Hematopoietic multipotent progenitor cell (in vitro differentiated cells): ENCODE results near the gene FAM20B. TPM values are rescaled to one million over a fixed set of nuclear protein-coding genes. Genes with fewer than 3 reads are reported as not detected.

ENCODE experiments used
- DNase-seq, 3 donors: peaks; one replicate each; pipeline ENCODE4 v3.0.0-alpha.2; 2011 to 2015; ENCODE audit warnings: low read depth in 2 of 3, low spot score in 2 of 3
- total RNA-seq: library from RNA; depleted of rRNA; stranded (reverse); fragments of >200 nt; gene quantifications from one replicate; pipeline ENCODE4 v1.2.3, GENCODE V29; 2012

FAM20B gene
- total RNA-seq, 1 donor = 14.5 TPM

GRCh38 chr1:179047636-179047997 is 21.9 kb downstream of the FAM20B start:
- DNase-seq = no peak

GRCh38 chr1:179048339-179049124 is 22.8 kb downstream of the FAM20B start:
- no peak for DNase-seq

DNA sequence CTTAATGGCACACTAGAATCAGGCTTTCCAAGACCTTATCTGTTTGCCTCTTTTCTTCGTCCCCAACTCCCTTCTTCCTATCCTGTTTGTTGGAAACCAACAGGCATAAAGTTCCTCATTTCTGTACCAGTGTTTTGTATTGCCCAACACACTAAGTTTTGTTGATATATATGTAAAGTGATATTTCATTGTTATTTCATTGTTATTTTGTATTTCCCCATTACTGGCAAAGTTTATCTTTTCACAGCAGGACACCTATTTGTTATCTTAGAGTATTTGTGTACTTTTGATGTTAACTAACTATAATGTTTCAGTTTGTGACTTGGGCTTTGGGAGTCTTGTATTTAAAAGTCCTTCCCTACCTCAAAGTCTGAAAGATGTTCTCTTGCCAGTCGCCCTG is 27.1 kb downstream of the FAM20B start:
- no peak for DNase-seq

DNA sequence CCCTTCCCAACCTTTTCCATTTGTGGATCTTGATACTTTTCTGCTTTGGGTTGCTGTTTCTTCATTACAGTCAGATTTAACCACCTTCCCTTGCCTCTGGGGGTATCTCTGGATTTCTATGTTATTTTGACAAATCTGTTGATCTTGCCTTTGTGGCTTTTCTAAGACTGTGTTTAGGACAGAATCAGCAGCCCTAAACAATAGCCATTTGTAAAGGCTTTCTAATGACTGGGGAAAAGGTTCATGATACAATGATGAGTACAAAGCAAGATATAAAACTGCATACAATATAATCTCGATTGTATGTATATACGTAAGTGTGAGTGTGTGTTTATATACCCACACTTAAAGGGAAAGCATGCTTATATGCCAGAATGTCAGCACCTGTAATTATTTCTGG is 27.8 kb downstream of the FAM20B start:
- DNase-seq = no peak

GRCh38 chr1:179055937-179056336 is 30.2 kb downstream of the FAM20B start:
- DNase-seq = no peak

GRCh38 chr1:179058487-179059483 is 33.1 kb downstream of the FAM20B start:
- DNase-seq = no peak

DNA sequence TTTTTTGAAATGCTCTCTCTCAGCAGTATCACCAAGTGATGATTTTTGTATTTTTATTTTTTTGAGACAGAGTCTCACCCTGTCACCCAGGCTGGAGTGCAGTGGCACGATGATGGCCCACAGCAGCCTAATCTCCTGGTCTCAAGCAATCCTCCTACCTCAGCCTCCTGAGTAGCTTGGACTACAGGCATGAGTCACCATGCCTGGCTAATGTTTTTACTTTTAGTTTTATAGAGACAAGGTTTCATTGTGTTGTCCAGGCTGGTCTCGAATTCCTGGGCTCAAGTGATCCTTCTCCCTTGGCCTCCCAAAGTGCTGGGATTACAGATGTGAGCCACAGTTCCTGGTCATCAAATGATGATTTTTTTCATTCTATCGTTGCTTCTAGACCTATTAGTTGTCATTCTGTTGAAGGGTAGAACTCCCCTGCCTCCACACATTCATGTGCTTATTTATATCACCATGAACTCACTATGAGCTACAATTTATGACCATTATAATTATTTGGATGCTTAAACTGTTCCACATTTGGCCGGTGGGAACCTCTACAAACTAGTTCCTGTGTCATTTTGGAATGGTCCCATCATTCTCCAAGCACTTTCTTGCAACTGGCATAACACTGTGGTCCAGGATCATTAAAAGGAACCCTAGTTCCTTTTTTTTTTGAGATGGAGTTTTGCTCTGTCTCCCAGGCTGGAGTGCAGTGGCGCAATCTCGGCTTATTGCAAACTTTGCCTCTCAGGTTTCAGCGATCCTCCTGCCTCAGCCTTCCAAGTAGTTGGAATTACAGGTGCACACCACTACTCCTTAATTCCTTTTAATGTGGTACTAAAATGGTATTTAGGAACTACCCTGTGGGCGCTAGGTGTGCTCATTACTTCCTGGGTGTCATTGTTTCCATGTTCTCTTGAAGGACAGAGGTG is 35.9 kb downstream of the FAM20B start:
- DNase-seq = no peak

- no peak for DNase-seq
These were observed 40.8 kb downstream of the FAM20B start for GRCh38 chr1:179066471-179066870.

GRCh38 chr1:179077396-179077795 is 51.7 kb downstream of the FAM20B start:
- no peak for DNase-seq

GRCh38 chr1:179079113-179079761 is 53.5 kb downstream of the FAM20B start:
- DNase-seq = peak; percentile 26 to 84 (median 57)

DNA sequence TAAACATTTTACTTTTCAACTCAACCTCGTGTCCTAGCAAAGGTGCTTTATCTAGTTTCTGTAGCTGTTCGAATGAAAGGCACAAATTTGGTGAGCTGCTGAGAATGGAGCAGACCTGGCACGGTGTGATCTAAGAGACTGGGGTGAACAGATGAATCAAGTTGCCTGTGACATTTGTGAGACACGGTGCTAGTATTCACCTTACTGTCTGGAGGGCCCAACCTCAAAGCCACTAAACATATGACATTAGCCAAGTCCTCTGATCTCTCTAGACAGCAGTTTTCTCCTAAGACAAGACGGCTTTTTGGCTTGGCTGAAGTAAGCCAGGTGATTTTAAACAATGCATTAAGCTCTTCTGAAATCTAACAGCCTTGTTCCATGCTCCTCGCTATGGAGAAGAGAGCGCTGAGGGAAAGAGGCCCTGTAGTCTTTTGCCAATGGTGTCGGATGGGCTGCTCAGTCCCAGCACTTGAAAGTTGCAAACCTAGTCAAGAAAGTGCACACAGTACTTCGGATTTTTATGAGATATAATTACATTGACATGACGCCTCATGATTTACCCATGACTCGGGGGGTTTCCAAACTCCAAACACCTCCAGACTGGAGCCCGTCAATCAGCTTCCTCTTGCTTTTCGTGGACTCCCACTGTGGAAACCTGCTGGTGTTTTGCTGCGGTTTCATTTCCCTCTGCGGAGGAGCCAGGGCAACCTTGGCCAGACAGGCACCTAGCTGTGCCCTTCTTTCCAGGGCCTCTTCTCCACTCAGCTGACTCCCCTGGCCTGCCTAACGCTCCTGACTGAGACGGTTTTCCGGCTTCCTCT is 55.4 kb downstream of the FAM20B start:
- peak; percentile 25 to 46 (median 46) for DNase-seq

GRCh38 chr1:179081687-179082332 is 56.1 kb downstream of the FAM20B start, which contains the start of gene TOR3A:
Gene TOR3A (plus strand): TSS chr1:179082070. CDS start chr1:179082129, 59 bp downstream.
- peak; percentile 48 to 76 (median 74) for DNase-seq

DNA sequence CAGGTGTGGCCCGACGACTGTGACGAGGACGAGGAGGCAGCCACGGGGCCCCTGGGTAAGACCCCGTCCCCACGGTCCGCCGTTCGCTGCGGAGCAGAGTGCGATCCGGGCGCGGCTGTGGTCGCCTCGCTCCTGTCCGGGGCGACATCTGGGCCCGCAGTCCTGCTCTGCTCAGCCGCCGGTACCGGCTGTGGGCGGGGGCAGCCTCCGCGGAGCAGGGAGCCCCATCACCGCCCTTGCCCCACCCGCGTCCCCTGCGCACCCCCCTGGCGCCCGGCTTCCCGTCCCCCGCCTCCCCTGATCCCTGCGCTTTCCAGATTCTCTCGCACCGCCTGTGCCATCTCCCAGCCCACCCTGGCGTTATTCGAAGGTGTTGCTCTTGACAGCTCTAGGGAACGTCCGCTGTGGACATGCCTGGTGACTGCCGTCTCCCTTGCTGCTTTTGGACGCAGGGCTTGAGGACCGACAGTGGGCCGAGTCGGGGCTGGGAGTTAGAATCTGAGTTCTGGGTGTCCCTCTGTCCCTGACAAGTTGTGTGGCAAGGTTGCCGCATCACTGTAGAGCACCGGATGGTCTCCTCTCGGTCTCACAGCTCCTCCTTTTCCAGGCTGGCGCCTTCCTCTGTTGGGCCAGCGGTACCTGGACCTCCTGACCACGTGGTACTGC is 56.8 kb downstream of the FAM20B start:
- DNase-seq = peak; percentile 5 to 33 (median 15)

DNA sequence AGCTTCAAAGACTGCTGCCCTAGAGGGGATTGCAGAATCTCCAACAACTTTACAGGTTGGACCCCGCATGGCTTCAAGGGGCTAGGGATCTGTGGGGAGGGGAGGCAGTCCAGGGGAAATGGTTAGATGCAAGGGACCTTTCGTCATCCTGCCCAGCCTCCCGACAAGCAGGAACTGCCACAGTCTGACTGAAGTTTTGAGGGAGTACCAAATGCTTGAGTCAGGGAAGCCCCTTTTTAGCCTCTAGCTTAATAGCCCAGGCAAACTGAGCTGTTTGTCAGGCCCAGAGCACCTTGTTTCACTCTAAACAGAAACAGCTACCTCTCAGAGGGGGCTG is 57.3 kb downstream of the FAM20B start:
- DNase-seq = peak in 2 of 3 donors; percentile 18 to 32

DNA sequence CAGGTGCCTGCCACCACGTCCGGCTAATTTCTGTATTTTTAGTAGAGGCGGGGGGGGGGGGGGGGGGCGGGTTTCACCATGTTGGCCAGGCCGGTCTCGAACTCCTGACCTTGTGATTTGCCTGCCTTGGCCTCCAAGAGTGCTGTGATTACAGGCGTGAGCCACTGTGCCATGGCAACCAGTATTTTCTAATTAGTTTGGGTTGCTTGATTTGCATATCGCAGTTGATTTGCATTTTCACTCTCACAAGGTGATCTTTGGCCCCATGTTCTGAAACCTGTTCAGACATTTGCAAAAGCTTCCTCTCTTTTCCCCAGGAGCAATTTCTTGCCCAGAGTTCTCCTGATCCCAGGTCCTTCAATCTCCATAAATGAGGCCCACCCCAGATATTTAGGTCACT is 57.8 kb downstream of the FAM20B start:
- no peak for DNase-seq

GRCh38 chr1:179087665-179088064 is 62.0 kb downstream of the FAM20B start:
- DNase-seq = no peak

DNA sequence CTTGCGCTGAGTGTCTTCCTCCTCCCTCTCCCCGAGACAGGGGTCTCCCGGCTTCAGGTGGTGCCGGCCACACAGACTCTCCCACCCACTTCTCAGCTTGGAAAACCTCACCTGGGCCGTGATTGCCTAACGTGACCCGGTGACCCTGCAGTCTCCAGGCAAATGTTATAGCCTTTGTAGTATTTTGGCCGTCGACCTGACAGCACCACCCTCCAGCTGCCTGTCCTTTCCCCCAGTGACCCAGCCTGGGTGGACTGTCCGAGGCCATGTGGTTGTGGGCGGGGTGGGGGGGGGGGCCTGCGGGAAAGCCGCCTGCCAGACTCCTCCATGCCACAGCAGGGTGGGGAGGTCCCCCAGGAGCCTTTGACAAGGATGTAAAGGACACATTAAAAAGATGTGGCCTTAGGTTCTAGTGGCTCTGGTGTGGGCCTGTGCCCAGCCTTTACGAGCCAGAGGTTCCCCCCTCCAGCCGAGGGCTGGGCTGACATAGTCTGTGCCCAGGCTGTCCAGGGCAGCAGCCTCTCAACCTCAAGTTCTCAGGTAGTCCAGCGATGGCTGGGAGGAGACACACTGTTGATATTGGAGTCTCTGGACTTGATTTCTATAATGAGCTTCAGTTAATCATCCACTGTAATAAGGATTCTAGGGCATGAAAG is 64.3 kb downstream of the FAM20B start:
- DNase-seq = no peak

DNA sequence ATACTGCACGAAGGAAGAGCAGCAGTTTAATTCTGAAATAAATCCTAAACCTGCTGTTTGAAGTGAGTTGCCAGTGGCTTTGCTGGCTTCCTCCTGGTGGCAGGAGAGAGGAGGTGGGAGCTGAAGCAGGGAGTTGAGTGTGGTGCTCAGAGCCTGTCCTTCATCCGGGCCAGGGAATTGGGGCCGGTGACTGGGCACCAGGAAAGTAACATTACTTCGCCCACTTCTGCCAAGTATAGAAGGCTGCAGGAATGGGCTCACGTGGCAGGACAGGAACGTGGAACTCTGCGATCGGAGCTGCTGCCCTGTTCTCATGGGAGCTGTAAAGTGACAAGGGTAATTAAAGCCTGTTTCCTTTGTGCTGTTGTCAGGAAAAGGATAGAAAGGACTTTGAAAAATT is 64.8 kb downstream of the FAM20B start:
- no peak for DNase-seq
